SU-DHL-6 (cell line): ENCODE measurements around the gene ST6GALNAC6.
"Not testable (repeated sequence)": the region's sequence is repeated elsewhere in the genome, so short reads cannot be mapped to it uniquely, and the experiment has no call there.

ENCODE experiments used
- H2AFZ ChIP-seq: fragments of 200-600 bp; sonication (generic); 2 replicates; pipeline ENCODE4 v1.6.1; 2014; ENCODE audit warnings: low read depth, mild to moderate bottlenecking, moderate library complexity, mixed read lengths, antibody characterized with exemption, low read length; ENCODE audit not compliant: severe bottlenecking
- H3F3A ChIP-seq: fragments of 200-600 bp; shearing (Covaris generic); 2 replicates; pipeline ENCODE4 v1.6.0; 2016; ENCODE audit warnings: antibody characterized with exemption, mild to moderate bottlenecking; ENCODE audit not compliant: insufficient read depth
- H3K27ac ChIP-seq: fragments of 200-600 bp; sonication (generic); 2 replicates; pipeline ENCODE4 v1.5.1; 2016; ENCODE audit warnings: low read depth, mild to moderate bottlenecking, low read length, moderate library complexity, mixed read lengths
- H3K27me3 ChIP-seq: fragments of 200-600 bp; sonication (generic), shearing (Covaris generic); 2 replicates; pipeline ENCODE4 v1.6.0; 2014; ENCODE audit warnings: mild to moderate bottlenecking, low read length
- H3K36me3 ChIP-seq: fragments of 200-600 bp; sonication (generic); 2 replicates; pipeline ENCODE4 v1.6.1; 2014; ENCODE audit warnings: mild to moderate bottlenecking, low read length, mixed read lengths
- H3K4me2 ChIP-seq: fragments of 300-600, 200-600 bp; shearing (Covaris generic), sonication (generic); 2 replicates; pipeline ENCODE4 v1.6.0; 2014; ENCODE audit warnings: low read length, low read depth, mild to moderate bottlenecking; ENCODE audit not compliant: poor library complexity, severe bottlenecking
- H3K4me3 ChIP-seq: fragments of 200-600 bp; sonication (generic); 2 replicates; pipeline ENCODE4 v1.5.1; 2014; ENCODE audit warnings: antibody characterized with exemption, low read length, mild to moderate bottlenecking, mixed read lengths; ENCODE audit not compliant: insufficient read depth, poor library complexity, severe bottlenecking
- H3K79me2 ChIP-seq: fragments of 200-600 bp; sonication (generic); 2 replicates; pipeline ENCODE4 v1.6.1; 2014; ENCODE audit warnings: mild to moderate bottlenecking, low read length, moderate library complexity; ENCODE audit not compliant: insufficient read depth
- H3K9ac ChIP-seq: fragments of 200-600 bp; sonication (generic); 2 replicates; pipeline ENCODE4 v1.7.0; 2014; ENCODE audit warnings: mild to moderate bottlenecking, low read length
- H3K9me2 ChIP-seq: fragments of 200-600 bp; sonication (generic); replicated peaks from 2 replicates; pipeline ENCODE4 v1.6.1; 2014; ENCODE audit warnings: low read length; ENCODE audit not compliant: insufficient read depth
- H3K9me3 ChIP-seq: fragments of 200-600 bp; sonication (generic); 2 replicates; pipeline ENCODE4 v1.6.1; 2014; ENCODE audit warnings: low read length, mixed read lengths; ENCODE audit not compliant: insufficient read depth
- H4K20me1 ChIP-seq: fragments of 200-600 bp; sonication (generic); 2 replicates; pipeline ENCODE4 v1.6.1; 2014; ENCODE audit warnings: low read depth, mild to moderate bottlenecking, antibody characterized with exemption, low read length, moderate library complexity, mixed read lengths
- CTCF ChIP-seq: fragments of 200-600 bp; sonication (generic); IDR thresholded peaks from one replicate; pipeline ENCODE4 v1.5.1; 2017; ENCODE audit warnings: antibody characterized with exemption, mild to moderate bottlenecking, low read length, moderate library complexity; ENCODE audit not compliant: insufficient read depth, poor library complexity, severe bottlenecking
- EZH2phosphoT487 ChIP-seq: fragments of 200-600 bp; sonication (generic), shearing (Covaris generic); conservative IDR thresholded peaks from 2 replicates; pipeline ENCODE4 v1.6.1; 2018; ENCODE audit warnings: mild to moderate bottlenecking, antibody characterized with exemption, low read length, moderate library complexity, mixed read lengths

The ST6GALNAC6 gene

GRCh38 chr9:127884427-127884911 lies 14.9 kb downstream of the ST6GALNAC6 start:
- Histone ChIP-seq H3K9me2 (no peaks in the 10 kb centered on the region), H2AFZ (no peak overlapping the region), H3K27me3 (no peaks in the 10 kb centered on the region), H3K4me2 (no peak overlapping the region), H3K4me3 (no peak overlapping the region), H3K9me3 (no peaks in the 10 kb centered on the region), H3K79me2 (no peaks in the 10 kb centered on the region), H4K20me1 (no peaks in the 10 kb centered on the region), H3F3A (no peaks in the 10 kb centered on the region), H3K9ac (no peak overlapping the region), H3K27ac (no peak overlapping the region), H3K36me3 (no peaks in the 10 kb centered on the region)
- TF ChIP-seq CTCF (no peak), EZH2phosphoT487 (no peak)

GRCh38 chr9:127883959-127884358 lies 15.4 kb downstream of the ST6GALNAC6 start:
- Histone ChIP-seq H3K27ac (no peak overlapping the region), H3K9me3 (no peaks in the 10 kb centered on the region), H3K9ac (no peak overlapping the region), H3K4me2 (no peak overlapping the region), H3K36me3 (no peaks in the 10 kb centered on the region), H3K4me3 (no peak overlapping the region), H3K9me2 (no peaks in the 10 kb centered on the region), H3F3A (no peaks in the 10 kb centered on the region), H3K79me2 (no peaks in the 10 kb centered on the region), H4K20me1 (no peaks in the 10 kb centered on the region), H2AFZ (no peak overlapping the region), H3K27me3 (no peaks in the 10 kb centered on the region)
- TF ChIP-seq EZH2phosphoT487 (no peak), CTCF (no peak)

DNA sequence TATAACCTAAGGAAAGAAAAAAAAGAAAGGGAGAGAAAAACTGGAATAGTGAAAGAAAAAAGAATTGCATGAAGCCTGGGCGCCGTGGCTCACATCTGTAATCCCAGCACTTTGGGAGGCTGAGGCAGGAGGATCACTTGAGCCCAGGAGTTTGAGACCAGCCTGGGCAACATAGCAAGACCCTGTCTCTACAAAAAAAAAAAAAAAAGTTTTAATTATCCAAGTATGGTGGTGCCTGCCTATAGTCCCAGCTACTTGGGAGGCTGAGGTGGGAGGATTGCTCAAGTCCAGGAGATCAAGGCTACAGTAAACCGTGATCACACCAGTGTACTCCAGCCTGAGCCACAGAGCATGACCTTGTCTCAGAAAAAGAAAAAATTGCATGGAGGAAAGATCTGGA lies 17.7 kb downstream of the ST6GALNAC6 start:
- not testable (repeated sequence) for H3K9ac ChIP-seq, H3K27ac ChIP-seq, H3K9me3 ChIP-seq, H3F3A ChIP-seq, H3K27me3 ChIP-seq, H3K9me2 ChIP-seq, H3K4me3 ChIP-seq, H3K36me3 ChIP-seq, H3K79me2 ChIP-seq, H3K4me2 ChIP-seq, H2AFZ ChIP-seq, H4K20me1 ChIP-seq

GRCh38 chr9:127880143-127880542 lies 19.3 kb downstream of the ST6GALNAC6 start:
- no peak overlapping the region for H3K9ac ChIP-seq
- no peaks in the 10 kb centered on the region for H3K27me3 ChIP-seq
- TF ChIP-seq EZH2phosphoT487 (no peak), CTCF (no peak)
- H3F3A ChIP-seq = no peaks in the 10 kb centered on the region
- no peak overlapping the region for H3K4me2 ChIP-seq
- no peaks in the 10 kb centered on the region for H3K79me2 ChIP-seq
- no peak overlapping the region for H2AFZ ChIP-seq
- no peaks in the 10 kb centered on the region for H4K20me1 ChIP-seq
- no peak overlapping the region for H3K27ac ChIP-seq
- H3K4me3 ChIP-seq = no peak overlapping the region
- H3K36me3 ChIP-seq = no peaks in the 10 kb centered on the region
- H3K9me2 ChIP-seq = no peaks in the 10 kb centered on the region
- H3K9me3 ChIP-seq = no peaks in the 10 kb centered on the region
